HepG2 (cell line): ENCODE data around the gene GNG7. TPM values are rescaled to one million over a fixed set of nuclear protein-coding genes. Genes with fewer than 3 reads are reported as not detected.

Experiments
- ATAC-seq: fragments of 200-7000 bp; cut with Tn5 transposase; 3 replicates; pipeline ENCODE4 v1.9.1; 2020; ENCODE audit warnings: mild to moderate bottlenecking, moderate library complexity
- BruUV-seq: library from RNA; stranded (reverse); fragments of 400-500 nt; replicated peaks from 2 replicates; lab custom pipeline; 2021; lab: Mats Ljungman, UMichigan
- CTCF ChIA-PET: fragments of 300-600 bp; formaldehyde crosslinking; extraction: SDS; loops from one replicate; lab custom pipeline; 2021; ENCODE audit warnings: low total read pairs, inconsistent platforms, low intra/inter-chr PET ratio; lab: Yijun Ruan, JAX
- POLR2A ChIA-PET: fragments of 350-600 bp; sonication (Branson Sonifier 250); formaldehyde crosslinking; loops from one replicate; lab custom pipeline; 2020; ENCODE audit warnings: antibody characterized with exemption, inconsistent platforms; lab: Yijun Ruan, JAX
- DNase-seq: peaks from one replicate; pipeline ENCODE4 v3.0.0-alpha.2; 2015; ENCODE audit warnings: low spot score
- FAIRE-seq: peaks from 3 replicates; lab custom pipeline; 2011; peaks lifted over from hg19 to GRCh38; lab: Jason Lieb, UNC
- H2AFZ ChIP-seq: one replicate; pipeline ENCODE4 v1.6.1; 2011; ENCODE audit warnings: low read length, inconsistent platforms
- H3K27ac ChIP-seq: fragments of 300-600 bp; 3 replicates; pipeline ENCODE4 v1.8.0; 2011; ENCODE audit warnings: mixed run types, mild to moderate bottlenecking, mixed read lengths, low read length, inconsistent platforms; ENCODE audit not compliant: insufficient read depth; ENCODE audit errors: extremely low read length
- H3K27me3 ChIP-seq, 2 experiments: fragments of 200-600 bp in 1 of 2; 2 replicates in 1 of 2; 3 replicates in 1 of 2; pipeline versions ENCODE4 v1.6.0 to v1.8.0; 2011; ENCODE audit warnings: low read length in 2 of 2, mild to moderate bottlenecking in 2 of 2, moderate library complexity in 2 of 2, inconsistent platforms in 1 of 2; ENCODE audit not compliant: insufficient read depth in 2 of 2, control insufficient read depth in 1 of 2
- H3K36me3 ChIP-seq, 2 experiments: fragments of 200-600 bp in 1 of 2; replicated peaks in 1 of 2; 2 replicates in 1 of 2; 3 replicates in 1 of 2; pipeline versions ENCODE4 v1.5.1 to v1.8.0; 2011; ENCODE audit warnings: low read length in 2 of 2, inconsistent platforms in 1 of 2; ENCODE audit not compliant: insufficient read depth in 2 of 2, control insufficient read depth in 1 of 2
- H3K4me1 ChIP-seq: 2 replicates; pipeline ENCODE4 v1.5.1; 2012; ENCODE audit warnings: low read length, inconsistent platforms; ENCODE audit not compliant: insufficient read depth
- H3K4me2 ChIP-seq: 2 replicates; pipeline ENCODE4 v1.6.0; 2011; ENCODE audit warnings: low read depth, low read length, inconsistent platforms
- H3K4me3 ChIP-seq, 3 experiments: fragments of 200-600 bp in 1 of 3; sonication (generic), shearing (Covaris generic) in 1 of 3; replicated peaks in 1 of 3; 2 replicates each; pipeline ENCODE4 v1.5.1; 2011 to 2016; ENCODE audit warnings: low read length in 3 of 3, inconsistent platforms in 2 of 3, low read depth in 2 of 3, mild to moderate bottlenecking in 2 of 3, control low read depth in 1 of 3, mixed read lengths in 1 of 3; ENCODE audit not compliant: insufficient read depth in 1 of 3
- H3K79me2 ChIP-seq: one replicate; pipeline ENCODE4 v1.6.1; 2011; ENCODE audit warnings: low read length, inconsistent platforms; ENCODE audit not compliant: insufficient read depth
- H3K9ac ChIP-seq: 2 replicates; pipeline ENCODE4 v1.6.0; 2011; ENCODE audit warnings: mild to moderate bottlenecking, low read depth, low read length, inconsistent platforms; ENCODE audit not compliant: insufficient read depth
- H3K9me3 ChIP-seq: 2 replicates; pipeline ENCODE4 v1.5.1; 2012; ENCODE audit warnings: mild to moderate bottlenecking, low read length
- H4K20me1 ChIP-seq: 2 replicates; pipeline ENCODE4 v1.6.0; 2011; ENCODE audit warnings: inconsistent platforms, mild to moderate bottlenecking, low read length, moderate library complexity; ENCODE audit not compliant: insufficient read depth
- CENPX ChIP-seq: sonication (generic); formaldehyde crosslinking; IDR thresholded peaks from 2 replicates; pipeline ENCODE4 v1.9.0; 2021; ENCODE audit warnings: mild to moderate bottlenecking, missing genetic modification reagents, moderate library complexity
- E2F1 ChIP-seq: sonication (generic); formaldehyde crosslinking; IDR thresholded peaks from 2 replicates; pipeline ENCODE4 v1.5.0; 2020; ENCODE audit warnings: missing genetic modification reagents
- HOXA9 ChIP-seq: sonication (generic); formaldehyde crosslinking; IDR thresholded peaks from 2 replicates; pipeline ENCODE4 v1.8.1; 2022; ENCODE audit warnings: missing genetic modification reagents, mild to moderate bottlenecking, moderate library complexity, borderline replicate concordance
- NR3C1 ChIP-seq: sonication (generic); formaldehyde crosslinking; IDR thresholded peaks from 2 replicates; pipeline ENCODE4 v1.4.0; 2020; ENCODE audit warnings: missing genetic modification reagents
- RBAK ChIP-seq: sonication (generic); formaldehyde crosslinking; IDR thresholded peaks from 2 replicates; pipeline ENCODE4 v1.5.1; 2020; ENCODE audit warnings: mild to moderate bottlenecking, missing genetic modification reagents
- ZFAT ChIP-seq: sonication (generic); formaldehyde crosslinking; conservative IDR thresholded peaks from 2 replicates; pipeline ENCODE4 v1.8.1; 2023; ENCODE audit warnings: missing genetic modification reagents, inconsistent platforms
- ZFP1 ChIP-seq: IDR thresholded peaks from 2 replicates; pipeline ENCODE4 v1.6.1; 2016
- ZMYM3 ChIP-seq: sonication (generic); formaldehyde crosslinking; IDR thresholded peaks from 2 replicates; pipeline ENCODE4 v1.5.1; 2020; ENCODE audit warnings: mild to moderate bottlenecking, missing genetic modification reagents
- ZNF205 ChIP-seq: IDR thresholded peaks from 2 replicates; pipeline ENCODE4 v1.6.1; 2018; ENCODE audit warnings: missing biosample characterization, missing genetic modification reagents
- ZNF331 ChIP-seq: sonication (generic); formaldehyde crosslinking; IDR thresholded peaks from 2 replicates; pipeline ENCODE4 v1.4.0; 2020; ENCODE audit warnings: missing genetic modification reagents
- ZNF598 ChIP-seq: sonication (generic); formaldehyde crosslinking; IDR thresholded peaks from 2 replicates; pipeline ENCODE4 v1.5.1; 2020; ENCODE audit warnings: mild to moderate bottlenecking, missing genetic modification reagents, borderline replicate concordance
- ZNF670 ChIP-seq: sonication (generic); formaldehyde crosslinking; IDR thresholded peaks from 2 replicates; pipeline ENCODE4 v1.8.0; 2022; ENCODE audit warnings: mild to moderate bottlenecking, missing genetic modification reagents, borderline replicate concordance
- ZNF691 ChIP-seq: sonication (generic); formaldehyde crosslinking; IDR thresholded peaks from 2 replicates; pipeline ENCODE4 v1.4.0; 2020; ENCODE audit warnings: missing genetic modification reagents, low read depth, mild to moderate bottlenecking, borderline replicate concordance
- WGBS: methylation state at CpG from one replicate; pipeline ENCODE4 v1.1.6; 2017; ENCODE audit warnings: low lambda C conversion rate; 5-methylcytosine and 5-hydroxymethylcytosine counted together
- in situ Hi-C: cut with HindIII; loops from 2 replicates; pipeline ENCODE4 v1.10.0; 2017; ENCODE audit warnings: low pct_unique_long_range_greater_than_20kb; ENCODE audit not compliant: extremely low pct_ligation_motif_present
- intact Hi-C: fragments of 100-400 bp; cut with micrococcal nuclease; formaldehyde crosslinking; loops from one replicate; pipeline ENCODE4 v1.10.0; 2022; ENCODE audit not compliant: unreplicated experiment
- polyA plus RNA-seq, 8 experiments: library from polyadenylated mRNA; depleted of rRNA in 3 of 8; stranded (reverse) in 7 of 8; unstranded in 1 of 8; fragments of >200 nt; fragmentation: Illumina TruSeq in 4 of 8; extraction: Trizol in 4 of 8; gene quantifications; 2 replicates each; pipeline versions ENCODE4 v1.2.1 to v1.2.3, GENCODE V29; 2011 to 2016; ENCODE audit warnings: low read depth in 4 of 8, missing spikeins in 1 of 8, mixed read lengths in 1 of 8; ENCODE audit not compliant: insufficient read depth in 1 of 8
- total RNA-seq, 5 experiments: library from RNA; depleted of rRNA; stranded (reverse); fragments of >200 nt; fragmentation: Illumina TruSeq; extraction: Trizol; gene quantifications; 2 replicates each; pipeline ENCODE4 v1.2.3, GENCODE V29; 2016; ENCODE audit warnings: low read depth in 1 of 5
- TF ChIP-seq, protein P1 (sequence below): fragments of 450-650 bp; IDR thresholded peaks from 2 replicates; pipeline ENCODE4 v1.6.1; 2016

Gene GNG7
- total and polyA plus RNA-seq, 2 of the 13 experiments (the other 11 are each of a cell fraction or from before 2014, with no cell fraction given): 1.4 to 3.3 TPM

- Histone ChIP-seq H3K9me3 (peaks cover 8% of the 10 kb centered on the region), H3K9ac (no peak overlapping the region), H2AFZ (no peak overlapping the region), H3K27me3 (peaks cover 6 to 45% of the 10 kb centered on the region in 2 experiments; a peak in 4 of 5 replicates), H4K20me1 (no peaks in the 10 kb centered on the region), H3K36me3 (no peaks in the 10 kb centered on the region), H3K4me2 (no peak overlapping the region), H3K4me3 (no peak overlapping the region), H3K27ac (no peak overlapping the region), H3K4me1 (peaks cover 10% of the 10 kb centered on the region), H3K79me2 (no peaks in the 10 kb centered on the region)
- ChIA-PET CTCF (no interaction called here), POLR2A (no interaction called here)
- no TSS peak for BruUV-seq
- WGBS: 58% methylated on average over 9 of the region's 12 CpGs
- in situ Hi-C loops: no loop called here
- TF ChIP-seq ZFP1 (CRISPR knock-in tag): no peak
- no peak for TF ChIP-seq HOXA9 (CRISPR knock-in tag)
- peak; percentile 24; the same call in 1 of the 2 replicates for TF ChIP-seq ZMYM3 (CRISPR knock-in tag)
- TF ChIP-seq RBAK: peak; percentile 98
- DNase-seq (no peak), FAIRE-seq (no peak), ATAC-seq (no peak)
- intact Hi-C loops: no loop called here
Observed at GRCh38 chr19:2715470-2716274, 13.2 kb upstream of the GNG7 start.

GRCh38 chr19:2714531-2715269, 12.2 kb upstream of the GNG7 start:
- DNase-seq (no peak), ATAC-seq (no peak), FAIRE-seq (no peak)
- in situ Hi-C loops: no loop called here
- ChIA-PET CTCF (no interaction called here), POLR2A (no interaction called here)
- no peak overlapping the region for H3K4me3 ChIP-seq
- intact Hi-C loops: no loop called here
- H3K4me1 ChIP-seq: 0 out of 2 replicates have a peak, but pooled peaks cover under 1% of the 10 kb centered on the region
- H3K36me3 ChIP-seq: no peaks in the 10 kb centered on the region
- peaks cover 1 to 36% of the 10 kb centered on the region in 2 experiments; a peak in 3 of 5 replicates for H3K27me3 ChIP-seq
- H4K20me1 ChIP-seq: no peaks in the 10 kb centered on the region
- H3K9ac ChIP-seq: no peak overlapping the region
- no peaks in the 10 kb centered on the region for H3K79me2 ChIP-seq
- 21% methylated on average over 14 of the region's 16 CpGs for WGBS
- no peak overlapping the region for H3K4me2 ChIP-seq
- BruUV-seq: no TSS peak
- no peak overlapping the region for H3K27ac ChIP-seq
- H2AFZ ChIP-seq: no peak overlapping the region
- H3K9me3 ChIP-seq: peaks cover 8% of the 10 kb centered on the region
- TF ChIP-seq, protein P1, sequence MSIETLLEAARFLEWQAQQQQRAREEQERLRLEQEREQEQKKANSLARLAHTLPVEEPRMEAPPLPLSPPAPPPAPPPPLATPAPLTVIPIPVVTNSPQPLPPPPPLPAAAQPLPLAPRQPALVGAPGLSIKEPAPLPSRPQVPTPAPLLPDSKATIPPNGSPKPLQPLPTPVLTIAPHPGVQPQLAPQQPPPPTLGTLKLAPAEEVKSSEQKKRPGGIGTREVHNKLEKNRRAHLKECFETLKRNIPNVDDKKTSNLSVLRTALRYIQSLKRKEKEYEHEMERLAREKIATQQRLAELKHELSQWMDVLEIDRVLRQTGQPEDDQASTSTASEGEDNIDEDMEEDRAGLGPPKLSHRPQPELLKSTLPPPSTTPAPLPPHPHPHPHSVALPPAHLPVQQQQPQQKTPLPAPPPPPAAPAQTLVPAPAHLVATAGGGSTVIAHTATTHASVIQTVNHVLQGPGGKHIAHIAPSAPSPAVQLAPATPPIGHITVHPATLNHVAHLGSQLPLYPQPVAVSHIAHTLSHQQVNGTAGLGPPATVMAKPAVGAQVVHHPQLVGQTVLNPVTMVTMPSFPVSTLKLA: peak; percentile 54; the same call in 1 of the 2 replicates
- TF ChIP-seq ZFAT (CRISPR knock-in tag): no peak
- no peak for TF ChIP-seq ZNF598 (CRISPR knock-in tag)
- no peak for TF ChIP-seq CENPX (CRISPR knock-in tag)
- TF ChIP-seq ZNF691: no peak
- TF ChIP-seq ZNF331 (CRISPR knock-in tag): no peak
- TF ChIP-seq E2F1 (CRISPR knock-in tag): no peak
- no peak for TF ChIP-seq ZNF205 (CRISPR knock-in tag)
- no peak for TF ChIP-seq NR3C1 (CRISPR knock-in tag)
- TF ChIP-seq ZNF670: no peak
